Measurements from ENCODE around the gene CUBN.

- TF ChIP-seq, protein P1, sequence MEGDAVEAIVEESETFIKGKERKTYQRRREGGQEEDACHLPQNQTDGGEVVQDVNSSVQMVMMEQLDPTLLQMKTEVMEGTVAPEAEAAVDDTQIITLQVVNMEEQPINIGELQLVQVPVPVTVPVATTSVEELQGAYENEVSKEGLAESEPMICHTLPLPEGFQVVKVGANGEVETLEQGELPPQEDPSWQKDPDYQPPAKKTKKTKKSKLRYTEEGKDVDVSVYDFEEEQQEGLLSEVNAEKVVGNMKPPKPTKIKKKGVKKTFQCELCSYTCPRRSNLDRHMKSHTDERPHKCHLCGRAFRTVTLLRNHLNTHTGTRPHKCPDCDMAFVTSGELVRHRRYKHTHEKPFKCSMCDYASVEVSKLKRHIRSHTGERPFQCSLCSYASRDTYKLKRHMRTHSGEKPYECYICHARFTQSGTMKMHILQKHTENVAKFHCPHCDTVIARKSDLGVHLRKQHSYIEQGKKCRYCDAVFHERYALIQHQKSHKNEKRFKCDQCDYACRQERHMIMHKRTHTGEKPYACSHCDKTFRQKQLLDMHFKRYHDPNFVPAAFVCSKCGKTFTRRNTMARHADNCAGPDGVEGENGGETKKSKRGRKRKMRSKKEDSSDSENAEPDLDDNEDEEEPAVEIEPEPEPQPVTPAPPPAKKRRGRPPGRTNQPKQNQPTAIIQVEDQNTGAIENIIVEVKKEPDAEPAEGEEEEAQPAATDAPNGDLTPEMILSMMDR (IDR thresholded peaks at IDR 0.05): no peak
- no peak for TF ChIP-seq POLR2AphosphoS5 (IDR thresholded peaks at IDR 0.05)
- no peak for TF ChIP-seq POLR2A (IDR thresholded peaks at IDR 0.05)
- TF ChIP-seq EP300 (IDR thresholded peaks at IDR 0.05; ENCODE audit: low read depth): no peak
These were observed 342.2 kb downstream of the CUBN start for GRCh38 chr10:16787361-16787791.

Measured in transverse colon (tissue), 4 donors.